Measurements from ENCODE around the gene GALNTL6. TPM values are rescaled to one million over a fixed set of nuclear protein-coding genes. Genes with fewer than 3 reads are reported as not detected.

The GALNTL6 gene
- total RNA-seq, 1 experiment from 2014 or later = not detected

DNA sequence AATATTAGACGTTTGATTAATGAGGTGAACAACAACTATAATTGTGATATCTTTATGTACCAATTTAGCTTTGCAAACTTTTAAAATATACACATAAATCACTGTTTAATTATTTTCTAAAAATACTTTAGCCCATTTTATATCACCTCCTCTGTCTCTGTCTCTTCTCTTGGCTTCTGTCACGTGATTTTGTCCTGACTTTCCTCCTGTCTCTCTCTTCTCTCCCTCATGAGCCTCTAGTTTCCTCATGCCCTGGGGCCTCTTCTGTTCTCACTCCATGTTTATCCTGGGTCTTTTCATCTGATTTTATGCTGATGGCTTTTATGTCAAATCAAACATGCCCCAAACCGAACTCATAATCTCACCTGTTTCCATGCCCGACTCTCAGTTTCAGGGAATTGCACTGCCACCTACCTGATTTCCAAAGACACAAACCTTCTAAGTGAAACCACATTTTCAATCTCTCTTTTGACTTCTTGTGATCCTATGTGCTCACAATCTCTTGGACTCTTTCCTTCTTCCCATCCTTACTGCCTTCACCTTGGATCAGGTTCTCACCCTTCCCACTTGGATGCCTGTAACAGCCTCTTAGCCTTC, 1052.4 kb downstream of the GALNTL6 start:
- TF ChIP-seq RAD21 (IDR thresholded peaks at IDR 0.05; ENCODE audit: low read depth) = peak; percentile 22
- no peak for TF ChIP-seq CBX3 (IDR thresholded peaks at IDR 0.05; ENCODE audit: low read depth)
- TF ChIP-seq FOSL1 (IDR thresholded peaks at IDR 0.05; ENCODE audit: low read depth) = no peak
- H3K9ac ChIP-seq (ENCODE audit: low read length) = no peak overlapping the region
- H3K27me3 ChIP-seq (ENCODE audit: insufficient read depth, low read length) = no peaks in the 10 kb centered on the region
- ChIA-PET RAD21 (ENCODE audit: low non-redundant PET in 1 of 2, low total read pairs in 2 of 2, uncharacterized antibody in 2 of 2, unreplicated experiment in 2 of 2) (no interaction called here), CTCF (no interaction called here), POLR2A (no interaction called here)
- no peaks in the 10 kb centered on the region for H4K20me1 ChIP-seq (ENCODE audit: insufficient read depth)
- no peaks in the 10 kb centered on the region for H3K9me2 ChIP-seq (ENCODE audit: insufficient read depth)
- ATAC-seq (no peak), DNase-seq (ENCODE audit: low read depth, low spot score) (no peak)
- no peaks in the 10 kb centered on the region for H3K4me1 ChIP-seq (ENCODE audit: control insufficient read depth in 1 of 2, insufficient read depth in 2 of 2, low read length in 2 of 2)
- H3K9me3 ChIP-seq (ENCODE audit: control insufficient read depth in 1 of 2, insufficient read depth in 1 of 2, low read depth in 1 of 2, low read length in 2 of 2) = no peaks in the 10 kb centered on the region
- H3K79me2 ChIP-seq (ENCODE audit: insufficient read depth, low read length) = no peaks in the 10 kb centered on the region
- no peak overlapping the region for H3K4me3 ChIP-seq (replicated peaks in 1 of 2; ENCODE audit: low read depth in 1 of 2, low read length in 2 of 2)
- H3K36me3 ChIP-seq (ENCODE audit: control insufficient read depth in 1 of 2, insufficient read depth in 2 of 2, low read length in 2 of 2) = no peaks in the 10 kb centered on the region
- intact Hi-C loops (cut with micrococcal nuclease) = no loop called here
- no TSS peak for BruUV-seq (replicated peaks)
- H2AFZ ChIP-seq (ENCODE audit: low read depth, low read length, poor library complexity, severe bottlenecking) = no peak overlapping the region
- H3K4me2 ChIP-seq (ENCODE audit: low read length) = no peak overlapping the region
- H3K27ac ChIP-seq (ENCODE audit: low read depth, low read length) = no peak overlapping the region

DNA sequence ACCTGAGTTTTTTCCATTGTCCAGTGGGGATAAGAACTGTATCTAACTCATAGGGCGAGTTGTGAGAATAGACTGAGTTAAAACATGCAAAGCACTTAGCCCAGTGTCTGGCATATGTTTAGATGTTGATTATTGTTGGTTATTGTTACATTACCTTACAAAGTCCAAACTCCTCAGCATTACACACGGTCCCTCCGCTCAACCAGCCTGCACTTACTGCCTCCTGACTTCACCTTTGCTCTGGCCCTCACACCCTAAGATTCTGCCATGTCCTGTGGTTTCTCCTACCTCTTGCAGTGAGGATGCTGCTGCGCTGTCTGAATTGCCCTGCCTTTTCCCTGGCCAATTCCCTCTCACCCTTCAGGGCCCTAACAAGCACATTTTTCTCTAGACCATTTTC, 1053.2 kb downstream of the GALNTL6 start:
- no peak overlapping the region for H3K27ac ChIP-seq (ENCODE audit: low read depth, low read length)
- intact Hi-C loops (cut with micrococcal nuclease) = no loop called here
- no peaks in the 10 kb centered on the region for H3K36me3 ChIP-seq (ENCODE audit: control insufficient read depth in 1 of 2, insufficient read depth in 2 of 2, low read length in 2 of 2)
- H3K4me1 ChIP-seq (ENCODE audit: control insufficient read depth in 1 of 2, insufficient read depth in 2 of 2, low read length in 2 of 2) = no peaks in the 10 kb centered on the region
- H3K27me3 ChIP-seq (ENCODE audit: insufficient read depth, low read length) = no peaks in the 10 kb centered on the region
- ChIA-PET CTCF (no interaction called here), POLR2A (no interaction called here), RAD21 (ENCODE audit: low non-redundant PET in 1 of 2, low total read pairs in 2 of 2, uncharacterized antibody in 2 of 2, unreplicated experiment in 2 of 2) (no interaction called here)
- H3K4me2 ChIP-seq (ENCODE audit: low read length) = no peak overlapping the region
- H4K20me1 ChIP-seq (ENCODE audit: insufficient read depth) = no peaks in the 10 kb centered on the region
- ATAC-seq (no peak), DNase-seq (ENCODE audit: low read depth, low spot score) (no peak)
- no peak overlapping the region for H3K9ac ChIP-seq (ENCODE audit: low read length)
- H3K9me2 ChIP-seq (ENCODE audit: insufficient read depth) = no peaks in the 10 kb centered on the region
- no peak overlapping the region for H2AFZ ChIP-seq (ENCODE audit: low read depth, low read length, poor library complexity, severe bottlenecking)
- no TSS peak for BruUV-seq (replicated peaks)
- H3K4me3 ChIP-seq (replicated peaks in 1 of 2; ENCODE audit: low read depth in 1 of 2, low read length in 2 of 2) = no peak overlapping the region
- no peaks in the 10 kb centered on the region for H3K79me2 ChIP-seq (ENCODE audit: insufficient read depth, low read length)
- H3K9me3 ChIP-seq (ENCODE audit: control insufficient read depth in 1 of 2, insufficient read depth in 1 of 2, low read depth in 1 of 2, low read length in 2 of 2) = no peaks in the 10 kb centered on the region
- no peak for TF ChIP-seq FOSL1 (IDR thresholded peaks at IDR 0.05; ENCODE audit: low read depth)
- no peak for TF ChIP-seq CEBPB (IDR thresholded peaks at IDR 0.05; ENCODE audit: low read depth)
- TF ChIP-seq CTCF (IDR thresholded peaks at IDR 0.05 in 2 of 3, conservative IDR thresholded peaks at IDR 0.05 in 1 of 3; ENCODE audit: borderline replicate concordance in 1 of 3, insufficient read depth in 1 of 3, low read depth in 2 of 3, low read length in 2 of 3) = no peak
- TF ChIP-seq POLR2AphosphoS5 (IDR thresholded peaks at IDR 0.05; ENCODE audit: low read depth, low read length) = no peak
- TF ChIP-seq SP1 (IDR thresholded peaks at IDR 0.05; ENCODE audit: low read depth) = no peak
- TF ChIP-seq EGR1 (IDR thresholded peaks at IDR 0.05; ENCODE audit: low read depth) = no peak
- TF ChIP-seq CBX3 (IDR thresholded peaks at IDR 0.05; ENCODE audit: low read depth) = no peak
- no peak for TF ChIP-seq SIN3A (IDR thresholded peaks at IDR 0.05; ENCODE audit: low read depth)
- TF ChIP-seq, protein P1, sequence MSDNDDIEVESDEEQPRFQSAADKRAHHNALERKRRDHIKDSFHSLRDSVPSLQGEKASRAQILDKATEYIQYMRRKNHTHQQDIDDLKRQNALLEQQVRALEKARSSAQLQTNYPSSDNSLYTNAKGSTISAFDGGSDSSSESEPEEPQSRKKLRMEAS (IDR thresholded peaks at IDR 0.05) = no peak
- no peak for TF ChIP-seq ELF1 (IDR thresholded peaks at IDR 0.05; ENCODE audit: borderline replicate concordance, low read depth)
- TF ChIP-seq ZBTB33 (IDR thresholded peaks at IDR 0.05; ENCODE audit: extremely low read depth, insufficient replicate concordance, low read length) = no peak
- no peak for TF ChIP-seq JUND (IDR thresholded peaks at IDR 0.05)
- no peak for TF ChIP-seq RAD21 (IDR thresholded peaks at IDR 0.05; ENCODE audit: low read depth)
